H1 (cell line): ENCODE measurements around the gene BIK. TPM values are rescaled to one million over a fixed set of nuclear protein-coding genes. Genes with fewer than 3 reads are reported as not detected.

Source experiments
- CTCF ChIA-PET: fragments of 300-600 bp; sonication (Branson Sonifier 250); formaldehyde crosslinking; loops from one replicate; lab custom pipeline; 2021; ENCODE audit not compliant: partially characterized antibody; lab: Charles Lee
- POLR2A ChIA-PET: fragments of 300-600 bp; sonication (Branson Sonifier 250); formaldehyde crosslinking; loops from one replicate; lab custom pipeline; 2021; ENCODE audit warnings: inconsistent platforms; ENCODE audit not compliant: partially characterized antibody; lab: Charles Lee
- DNase-seq, 2 experiments: peaks; one replicate each; pipeline versions ENCODE4 v3.0.0 to v3.0.0-alpha.2; 2010 to 2022; ENCODE audit warnings: low spot score in 2 of 2, low read depth in 1 of 2, mixed read lengths in 1 of 2
- FAIRE-seq: peaks from 2 replicates; lab custom pipeline; 2011; peaks lifted over from hg19 to GRCh38; lab: Jason Lieb, UNC
- H2AFZ ChIP-seq: 2 replicates; pipeline ENCODE4 v1.8.1; 2012; ENCODE audit warnings: low read length, inconsistent platforms
- H2AK5ac ChIP-seq: 2 replicates; pipeline ENCODE4 v1.6.1; 2013; ENCODE audit warnings: low read depth, low read length
- H2BK120ac ChIP-seq: replicated peaks from 2 replicates; pipeline ENCODE3; 2013; ENCODE audit warnings: low read depth, low read length, inconsistent platforms
- H2BK12ac ChIP-seq: 2 replicates; pipeline ENCODE4 v1.6.1; 2013; ENCODE audit warnings: low read depth, low read length
- H2BK15ac ChIP-seq: 2 replicates; pipeline ENCODE4 v1.6.1; 2013; ENCODE audit warnings: low read length
- H2BK20ac ChIP-seq: 2 replicates; pipeline ENCODE4 v1.6.1; 2013; ENCODE audit warnings: low read length
- H2BK5ac ChIP-seq: 2 replicates; pipeline ENCODE4 v1.6.1; 2013; ENCODE audit warnings: low read depth, low read length
- H3K14ac ChIP-seq: 2 replicates; pipeline ENCODE4 v1.6.1; 2013; ENCODE audit warnings: inconsistent platforms; ENCODE audit not compliant: insufficient read length
- H3K18ac ChIP-seq: 2 replicates; pipeline ENCODE4 v1.6.1; 2013; ENCODE audit warnings: low read length; ENCODE audit errors: extremely low read depth
- H3K23ac ChIP-seq: 2 replicates; pipeline ENCODE4 v1.6.1; 2013; ENCODE audit warnings: inconsistent platforms; ENCODE audit not compliant: insufficient read length
- H3K23me2 ChIP-seq: 2 replicates; pipeline ENCODE4 v1.6.1; 2013; ENCODE audit warnings: low read depth, low read length
- H3K27ac ChIP-seq: 2 replicates; pipeline ENCODE4 v1.6.1; 2011; ENCODE audit warnings: low read depth, low read length, inconsistent platforms
- H3K27me3 ChIP-seq, 4 experiments: replicated peaks in 1 of 4; 1 replicate in 1 of 4; 2 replicates in 3 of 4; pipeline versions ENCODE4 v1.6.1 to v1.8.1; 2011 to 2013; ENCODE audit warnings: low read length in 3 of 4, mild to moderate bottlenecking in 3 of 4, inconsistent platforms in 2 of 4, mixed read lengths in 2 of 4, moderate library complexity in 1 of 4; ENCODE audit not compliant: control insufficient read depth in 3 of 4, insufficient read depth in 3 of 4; ENCODE audit errors: extremely low read depth in 1 of 4
- H3K36me3 ChIP-seq, 4 experiments: 2 replicates each; pipeline versions ENCODE4 v1.6.1 to v1.8.1; 2011 to 2013; ENCODE audit warnings: mild to moderate bottlenecking in 4 of 4, low read length in 3 of 4, moderate library complexity in 2 of 4, control low read depth in 1 of 4, inconsistent platforms in 1 of 4; ENCODE audit not compliant: insufficient read depth in 4 of 4, control insufficient read depth in 2 of 4
- H3K4ac ChIP-seq: replicated peaks from 2 replicates; pipeline ENCODE3; 2013; ENCODE audit warnings: low read length, low read depth, mixed read lengths, inconsistent platforms; ENCODE audit not compliant: insufficient read length
- H3K4me1 ChIP-seq, 4 experiments: replicated peaks in 1 of 4; 1 replicate in 1 of 4; 2 replicates in 3 of 4; pipeline versions ENCODE4 v1.6.1 to v1.8.1; 2011 to 2013; ENCODE audit warnings: low read length in 3 of 4, inconsistent platforms in 2 of 4, mixed read lengths in 1 of 4; ENCODE audit not compliant: insufficient read depth in 4 of 4, control insufficient read depth in 3 of 4
- H3K4me2 ChIP-seq, 2 experiments: 2 replicates each; pipeline versions ENCODE4 v1.6.1 to v1.8.1; 2011 to 2013; ENCODE audit warnings: low read depth in 2 of 2, low read length in 2 of 2, control low read depth in 1 of 2, inconsistent platforms in 1 of 2, mild to moderate bottlenecking in 1 of 2; ENCODE audit not compliant: insufficient read depth in 1 of 2
- H3K4me3 ChIP-seq, 4 experiments: fragments of 200-600, 300-600 bp in 1 of 4; sonication (generic), shearing (Covaris generic), sonication (Bioruptor Twin) in 1 of 4; 2 replicates each; pipeline versions ENCODE4 v1.5.1 to v1.8.1; 2011 to 2016; ENCODE audit warnings: low read length in 4 of 4, low read depth in 3 of 4, control low read depth in 2 of 4, inconsistent platforms in 2 of 4, mild to moderate bottlenecking in 2 of 4, mixed read lengths in 1 of 4, moderate library complexity in 1 of 4; ENCODE audit not compliant: insufficient read depth in 2 of 4; ENCODE audit errors: extremely low read depth in 1 of 4
- H3K56ac ChIP-seq: replicated peaks from 2 replicates; pipeline ENCODE3; 2013; ENCODE audit warnings: low read depth, mild to moderate bottlenecking, mixed read lengths, low read length, inconsistent platforms; ENCODE audit not compliant: insufficient read length
- H3K79me1 ChIP-seq: 2 replicates; pipeline ENCODE4 v1.6.1; 2013; ENCODE audit warnings: low read depth, low read length, control low read depth
- H3K79me2 ChIP-seq, 2 experiments: 2 replicates each; pipeline versions ENCODE4 v1.6.1 to v1.8.1; 2012 to 2013; ENCODE audit warnings: low read length in 2 of 2, mild to moderate bottlenecking in 2 of 2, inconsistent platforms in 1 of 2; ENCODE audit not compliant: insufficient read depth in 2 of 2, control insufficient read depth in 1 of 2
- H3K9ac ChIP-seq, 4 experiments: replicated peaks in 1 of 4; 1 replicate in 1 of 4; 2 replicates in 3 of 4; pipeline versions ENCODE4 v1.6.1 to v1.8.1; 2011 to 2013; ENCODE audit warnings: low read depth in 3 of 4, low read length in 3 of 4, control low read depth in 2 of 4, mild to moderate bottlenecking in 2 of 4, moderate library complexity in 2 of 4, inconsistent platforms in 1 of 4; ENCODE audit errors: extremely low read depth in 1 of 4
- H3K9me3 ChIP-seq, 2 experiments: 2 replicates each; pipeline versions ENCODE4 v1.6.1 to v1.8.1; 2012 to 2013; ENCODE audit warnings: mild to moderate bottlenecking in 2 of 2, moderate library complexity in 2 of 2, control low read depth in 1 of 2, inconsistent platforms in 1 of 2, low read depth in 1 of 2, low read length in 1 of 2, mixed read lengths in 1 of 2; ENCODE audit not compliant: insufficient read depth in 2 of 2
- H4K20me1 ChIP-seq, 2 experiments: replicated peaks in 1 of 2; 2 replicates each; pipeline versions ENCODE3 to v1.8.1; 2011 to 2013; ENCODE audit warnings: inconsistent platforms in 2 of 2, low read length in 2 of 2, mild to moderate bottlenecking in 1 of 2; ENCODE audit not compliant: insufficient read depth in 2 of 2, control insufficient read depth in 1 of 2
- H4K5ac ChIP-seq: 2 replicates; pipeline ENCODE4 v1.6.1; 2013; ENCODE audit warnings: low read length, low read depth, mixed read lengths, inconsistent platforms; ENCODE audit not compliant: insufficient read length
- H4K8ac ChIP-seq: 2 replicates; pipeline ENCODE4 v1.8.0; 2013; ENCODE audit warnings: mild to moderate bottlenecking, moderate library complexity, low read length, inconsistent platforms; ENCODE audit not compliant: insufficient read depth; ENCODE audit errors: extremely low read depth
- H4K91ac ChIP-seq: replicated peaks from 2 replicates; pipeline ENCODE3; 2013; ENCODE audit warnings: low read length, mixed read lengths, inconsistent platforms; ENCODE audit not compliant: insufficient read length
- CHD1 ChIP-seq: IDR thresholded peaks from 2 replicates; pipeline ENCODE4 v1.6.1; 2012; ENCODE audit warnings: low read depth, low read length, improper control_type of control experiment
- E2F6 ChIP-seq: IDR thresholded peaks from 2 replicates; pipeline ENCODE4 v1.6.1; 2012; ENCODE audit warnings: inconsistent platforms
- GABPA ChIP-seq: IDR thresholded peaks from 2 replicates; pipeline ENCODE4 v1.6.1; 2011; ENCODE audit warnings: mild to moderate bottlenecking, low read length, moderate library complexity, borderline replicate concordance; ENCODE audit not compliant: insufficient read depth
- KDM5A ChIP-seq: fragments of 200-600 bp; IDR thresholded peaks from 2 replicates; pipeline ENCODE4 v1.7.1; 2012; ENCODE audit warnings: mild to moderate bottlenecking, low read length, inconsistent platforms, mixed read lengths
- RXRA ChIP-seq: IDR thresholded peaks from 2 replicates; pipeline ENCODE4 v1.6.1; 2011; ENCODE audit warnings: low read depth, mild to moderate bottlenecking, low read length, moderate library complexity; ENCODE audit not compliant: insufficient read depth
- YY1 ChIP-seq: IDR thresholded peaks from 2 replicates; pipeline ENCODE4 v1.6.1; 2011; ENCODE audit warnings: low read depth, mild to moderate bottlenecking, low read length
- WGBS, 2 experiments: shearing (Covaris generic) in 1 of 2; methylation state at CpG; one replicate each; pipeline versions ENCODE4 v1.1.6 to v1.1.7; 2013 to 2015; ENCODE audit warnings: low lambda C conversion rate in 2 of 2, mixed read lengths in 2 of 2, inconsistent platforms in 1 of 2, low coverage in 1 of 2, missing lambda C conversion rate in 1 of 2; ENCODE audit not compliant: insufficient replicate concordance in 2 of 2, insufficient coverage in 1 of 2, insufficient read length in 1 of 2; ENCODE audit errors: extremely low coverage in 1 of 2, missing lambda C conversion rate in 1 of 2; 5-methylcytosine and 5-hydroxymethylcytosine counted together
- polyA plus RNA-seq, 7 experiments: library from polyadenylated mRNA; depleted of rRNA in 3 of 7; stranded (reverse) in 5 of 7; unstranded in 2 of 7; fragments of >200 nt in 5 of 7; fragments of 200-250 nt in 2 of 7; gene quantifications; 1 replicate in 5 of 7; 2 replicates in 1 of 7; 4 replicates in 1 of 7; pipeline versions ENCODE4 v1.2.1 to v1.2.3, GENCODE V29; 2011 to 2013; ENCODE audit warnings: missing spikeins in 2 of 7, mixed read lengths in 2 of 7
- total RNA-seq: library from RNA; stranded (reverse); fragmentation: NEBNext Ultra II Directional; extraction: Animal tissue kit (Norgen Biotek cat#: 25700); gene quantifications from 2 replicates; pipeline ENCODE4 v1.2.1, GENCODE V29; 2021

The BIK gene
- total and polyA plus RNA-seq, 2 of the 8 experiments (the other 6 are each of a cell fraction or from before 2014, with no cell fraction given), result 3.3 to 5.5 TPM

- H3K18ac ChIP-seq, result peak overlapping the region; percentile 51
- 0 out of 2 replicates have a peak overlapping the region, but pooled peaks have one; percentile 51 for H2BK20ac ChIP-seq
- H3K23me2 ChIP-seq, result peaks cover 3% of the 10 kb centered on the region; the same call in 1 of the 2 replicates
- no peak overlapping the region for H3K4ac ChIP-seq
- no peak overlapping the region for H3K23ac ChIP-seq
- no peak overlapping the region for H2BK120ac ChIP-seq
- no peak for DNase-seq
- no peak overlapping the region for H3K9ac ChIP-seq
- no peaks in the 10 kb centered on the region for H3K79me2 ChIP-seq
- H2BK5ac ChIP-seq, result 0 out of 2 replicates have a peak overlapping the region, but pooled peaks have one; percentile 13
- no peak for FAIRE-seq
- no peaks in the 10 kb centered on the region; a peak in 1 of 4 replicates for H3K9me3 ChIP-seq
- H2BK15ac ChIP-seq, result no peak overlapping the region
- H2AK5ac ChIP-seq, result no peak overlapping the region
- H4K8ac ChIP-seq, result no peak overlapping the region; the same call in 1 of the 2 replicates
- no peaks in the 10 kb centered on the region for H3K79me1 ChIP-seq
- CTCF ChIA-PET, result interaction anchor here (1.5 kb wide), 1 partner anchor 10 kb away, joined by 3 read pairs; no protein-coding TSS in a partner anchor
- H3K4me3 ChIP-seq, result no peak overlapping the region
- H3K4me2 ChIP-seq, result no peak overlapping the region
- H4K20me1 ChIP-seq, result peaks cover 0 to 2% of the 10 kb centered on the region in 2 experiments
- WGBS, 2 experiments, result 66% methylated on average over 4 of the region's 4 CpGs; no CpG with 5 or more reads in 1 of the 2 experiments
- H3K14ac ChIP-seq, result no peak overlapping the region
- no peaks in the 10 kb centered on the region for H3K36me3 ChIP-seq
- no peak overlapping the region for H4K5ac ChIP-seq
- H2AFZ ChIP-seq, result no peak overlapping the region
- H3K27me3 ChIP-seq, result no peaks in the 10 kb centered on the region
- no peaks in the 10 kb centered on the region for H3K4me1 ChIP-seq
- H2BK12ac ChIP-seq, result 0 out of 2 replicates have a peak overlapping the region, but pooled peaks have one; percentile 33
- H4K91ac ChIP-seq, result no peak overlapping the region
- H3K56ac ChIP-seq, result no peak overlapping the region
- H3K27ac ChIP-seq, result no peak overlapping the region
- POLR2A ChIA-PET, result no interaction called here
- TF ChIP-seq KDM5A, result no peak
- TF ChIP-seq RXRA, result no peak
- no peak for TF ChIP-seq E2F6
- TF ChIP-seq CHD1, result no peak
- TF ChIP-seq YY1, result no peak
- no peak for TF ChIP-seq GABPA
Measured at GRCh38 chr22:43094551-43094950, 16.0 kb upstream of the BIK start.
